Cardiac muscle cell (in vitro differentiated cells and primary cell): ENCODE data around the gene STK36. TPM values are rescaled to one million over a fixed set of nuclear protein-coding genes. Genes with fewer than 3 reads are reported as not detected.

Experiments
- DNase-seq, 2 donors: peaks; one replicate each; pipeline versions ENCODE4 v3.0.0 to v3.0.0-alpha.2; 2010 to 2017; ENCODE audit warnings: low read depth in 1 of 2, low spot score in 1 of 2
- H3K27ac ChIP-seq: fragments of 200-600 bp; sonication (generic); 2 replicates; pipeline ENCODE4 v1.5.1; 2016
- H3K27me3 ChIP-seq: fragments of 200-600 bp; sonication (generic); 2 replicates; pipeline ENCODE4 v1.6.0; 2016; ENCODE audit warnings: control low read depth
- H3K36me3 ChIP-seq: fragments of 200-600 bp; sonication (generic); 2 replicates; pipeline ENCODE4 v1.5.1; 2016; ENCODE audit warnings: control low read depth
- H3K4me1 ChIP-seq: fragments of 200-600 bp; sonication (generic); 2 replicates; pipeline ENCODE4 v1.8.1; 2017; ENCODE audit warnings: low read depth, mild to moderate bottlenecking, mixed run types
- H3K4me3 ChIP-seq: fragments of 200-600 bp; sonication (generic); 2 replicates; pipeline ENCODE4 v1.5.1; 2016; ENCODE audit warnings: mild to moderate bottlenecking
- H3K9me3 ChIP-seq: fragments of 200-600 bp; sonication (generic); 2 replicates; pipeline ENCODE4 v1.5.1; 2017; ENCODE audit warnings: low read depth, mild to moderate bottlenecking, control low read depth
- polyA plus RNA-seq: library from polyadenylated mRNA; unstranded; fragments of >200 nt; fragmentation: Nextera tagmentation; extraction: Ambion mirVana; gene quantifications from 2 replicates; pipeline ENCODE4 v1.2.1, GENCODE V29; 2016
- total RNA-seq: library from RNA; depleted of rRNA; stranded (reverse); fragments of >200 nt; gene quantifications from 2 replicates; pipeline ENCODE4 v1.2.3, GENCODE V29; 2016
- TF ChIP-seq, protein P1 (sequence below): IDR thresholded peaks from 2 replicates; pipeline ENCODE4 v1.5.1; 2012; ENCODE audit warnings: low read depth, mild to moderate bottlenecking, low read length

The STK36 gene
- total RNA-seq = 35.7 and 56.2 TPM in 2 replicates
- 53.6 and 63.5 TPM in 2 replicates for polyA plus RNA-seq

GRCh38 chr2:218671654-218672566 lies at the start of gene STK36, which contains the start of gene RNF25:
STK36 (plus strand) TSS chr2:218672086; CDS start chr2:218672830, 744 bp downstream.
RNF25 (minus strand) TSS chr2:218672002; CDS start chr2:218671970, 32 bp downstream.
- H3K9me3 ChIP-seq = no peaks in the 10 kb centered on the region
- no peaks in the 10 kb centered on the region for H3K27me3 ChIP-seq
- H3K36me3 ChIP-seq = peaks cover 10% of the 10 kb centered on the region
- TF ChIP-seq, protein P1, sequence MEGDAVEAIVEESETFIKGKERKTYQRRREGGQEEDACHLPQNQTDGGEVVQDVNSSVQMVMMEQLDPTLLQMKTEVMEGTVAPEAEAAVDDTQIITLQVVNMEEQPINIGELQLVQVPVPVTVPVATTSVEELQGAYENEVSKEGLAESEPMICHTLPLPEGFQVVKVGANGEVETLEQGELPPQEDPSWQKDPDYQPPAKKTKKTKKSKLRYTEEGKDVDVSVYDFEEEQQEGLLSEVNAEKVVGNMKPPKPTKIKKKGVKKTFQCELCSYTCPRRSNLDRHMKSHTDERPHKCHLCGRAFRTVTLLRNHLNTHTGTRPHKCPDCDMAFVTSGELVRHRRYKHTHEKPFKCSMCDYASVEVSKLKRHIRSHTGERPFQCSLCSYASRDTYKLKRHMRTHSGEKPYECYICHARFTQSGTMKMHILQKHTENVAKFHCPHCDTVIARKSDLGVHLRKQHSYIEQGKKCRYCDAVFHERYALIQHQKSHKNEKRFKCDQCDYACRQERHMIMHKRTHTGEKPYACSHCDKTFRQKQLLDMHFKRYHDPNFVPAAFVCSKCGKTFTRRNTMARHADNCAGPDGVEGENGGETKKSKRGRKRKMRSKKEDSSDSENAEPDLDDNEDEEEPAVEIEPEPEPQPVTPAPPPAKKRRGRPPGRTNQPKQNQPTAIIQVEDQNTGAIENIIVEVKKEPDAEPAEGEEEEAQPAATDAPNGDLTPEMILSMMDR = no peak
- peak within 1 kb of the TSS; percentile 82 for H3K4me3 ChIP-seq
- peaks cover 3% of the 10 kb centered on the region for H3K4me1 ChIP-seq
- peak within 1 kb of the TSS; percentile 81 for H3K27ac ChIP-seq
- peak; percentile 93 to 94 for DNase-seq

DNA sequence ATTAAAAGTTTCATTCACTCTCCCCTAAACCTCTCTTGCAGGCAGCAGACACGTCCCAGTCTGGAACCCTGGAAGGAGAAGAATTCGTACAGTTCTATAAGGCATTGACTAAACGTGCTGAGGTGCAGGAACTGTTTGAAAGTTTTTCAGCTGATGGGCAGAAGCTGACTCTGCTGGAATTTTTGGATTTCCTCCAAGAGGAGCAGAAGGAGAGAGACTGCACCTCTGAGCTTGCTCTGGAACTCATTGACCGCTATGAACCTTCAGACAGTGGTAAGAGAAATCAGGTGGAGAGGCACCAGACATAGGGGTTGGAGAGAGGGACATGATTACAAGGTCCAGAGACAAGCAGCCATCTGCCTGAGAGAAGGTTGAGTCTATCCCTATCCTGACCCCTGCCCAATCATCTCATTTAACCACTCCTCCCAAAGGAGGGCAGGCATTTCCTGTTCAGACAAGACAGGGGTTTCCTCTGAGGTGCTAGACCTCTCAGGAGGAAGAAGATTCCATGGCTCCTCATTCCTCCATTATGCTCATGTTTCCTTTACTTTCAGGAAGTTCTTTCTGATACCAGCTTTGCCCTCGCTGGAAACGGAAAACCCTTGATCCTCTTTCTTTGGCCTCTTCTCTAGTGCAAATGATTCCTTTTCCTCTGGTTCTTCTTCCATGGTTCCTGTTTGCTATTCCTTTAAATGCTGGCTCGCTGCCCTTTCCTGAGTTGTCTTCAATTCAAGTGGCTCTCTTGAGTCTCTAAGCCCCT lies 49.1 kb upstream of the STK36 start:
- no peaks in the 10 kb centered on the region for H3K4me1 ChIP-seq
- TF ChIP-seq, protein P1 = no peak
- no peaks in the 10 kb centered on the region for H3K27me3 ChIP-seq
- no peaks in the 10 kb centered on the region for H3K36me3 ChIP-seq
- H3K9me3 ChIP-seq = no peaks in the 10 kb centered on the region
- peak; percentile 31 to 54 for DNase-seq
- no peak overlapping the region for H3K4me3 ChIP-seq
- no peak overlapping the region for H3K27ac ChIP-seq

DNA sequence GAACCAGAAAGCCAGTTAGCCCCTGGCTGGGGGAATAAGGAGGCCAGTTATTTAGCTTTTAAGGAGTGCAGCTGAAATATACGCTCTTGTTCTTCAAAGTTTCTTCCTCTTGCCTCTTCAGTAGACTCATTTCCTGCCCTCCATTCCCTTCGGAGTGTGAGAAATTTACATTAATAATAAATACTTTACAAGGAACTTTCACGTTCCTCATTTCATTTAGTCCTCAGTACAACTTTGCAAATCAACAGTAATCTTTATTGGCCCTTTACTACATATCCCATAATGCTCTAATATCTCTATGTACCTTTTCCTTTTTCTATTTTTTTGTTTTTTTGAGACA lies 48.5 kb upstream of the STK36 start:
- TF ChIP-seq, protein P1 = no peak
- DNase-seq = no peak
- Histone ChIP-seq H3K27me3 (no peaks in the 10 kb centered on the region), H3K9me3 (no peaks in the 10 kb centered on the region), H3K4me3 (no peak overlapping the region), H3K27ac (no peak overlapping the region), H3K36me3 (no peaks in the 10 kb centered on the region), H3K4me1 (no peaks in the 10 kb centered on the region)

DNA sequence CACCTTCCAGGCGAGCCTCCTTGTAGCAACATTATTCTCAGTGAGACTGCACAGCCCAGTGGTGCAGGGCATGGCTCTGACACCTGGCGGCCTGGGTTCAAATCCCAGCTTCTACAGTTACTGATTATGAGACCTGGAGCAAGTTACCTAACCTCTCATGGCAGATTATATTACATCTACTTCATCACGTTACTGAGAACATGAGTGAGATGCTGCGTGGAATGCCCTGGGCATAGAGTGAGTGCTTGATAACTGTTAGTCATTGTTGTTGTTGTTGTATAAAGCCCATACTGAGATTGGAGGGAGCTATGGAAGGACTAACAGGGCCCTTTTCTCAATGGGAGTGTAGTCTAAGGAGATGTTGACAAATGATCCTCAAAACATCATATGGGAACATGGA lies 45.5 kb upstream of the STK36 start:
- DNase-seq = no peak
- no peaks in the 10 kb centered on the region for H3K36me3 ChIP-seq
- H3K27ac ChIP-seq = no peak overlapping the region
- H3K9me3 ChIP-seq = no peaks in the 10 kb centered on the region
- no peaks in the 10 kb centered on the region for H3K27me3 ChIP-seq
- TF ChIP-seq, protein P1 = no peak
- no peaks in the 10 kb centered on the region for H3K4me1 ChIP-seq
- no peak overlapping the region for H3K4me3 ChIP-seq

DNA sequence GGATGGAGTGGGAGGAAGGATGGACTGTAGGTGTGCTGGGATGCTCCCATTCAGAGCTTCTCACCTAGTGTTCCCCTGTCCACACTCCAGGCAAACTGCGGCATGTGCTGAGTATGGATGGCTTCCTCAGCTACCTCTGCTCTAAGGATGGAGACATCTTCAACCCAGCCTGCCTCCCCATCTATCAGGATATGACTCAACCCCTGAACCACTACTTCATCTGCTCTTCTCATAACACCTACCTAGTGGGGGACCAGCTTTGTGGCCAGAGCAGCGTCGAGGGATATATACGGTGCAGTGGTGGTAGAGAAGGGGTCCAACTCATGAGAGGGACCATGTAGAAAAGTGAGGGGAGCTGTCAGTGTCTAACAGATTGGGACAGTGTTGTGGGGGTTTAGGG lies 43.9 kb upstream of the STK36 start:
- H3K36me3 ChIP-seq = no peaks in the 10 kb centered on the region
- H3K4me1 ChIP-seq = no peaks in the 10 kb centered on the region
- no peaks in the 10 kb centered on the region for H3K27me3 ChIP-seq
- no peak overlapping the region for H3K27ac ChIP-seq
- no peak overlapping the region for H3K4me3 ChIP-seq
- H3K9me3 ChIP-seq = no peaks in the 10 kb centered on the region
- TF ChIP-seq, protein P1 = no peak
- DNase-seq = no peak
